Natural killer cell (primary cell): Measurements from ENCODE around the gene MTA2. TPM values are rescaled to one million over a fixed set of nuclear protein-coding genes. Genes with fewer than 3 reads are reported as not detected.

ENCODE experiments used
- ATAC-seq, 3 donors: fragments of 150-1000 bp in 2 of 3; fragments of 200-7000 bp in 1 of 3; cut with Tn5 transposase; 1 replicate in 1 of 3; 2 replicates in 2 of 3; pipeline ENCODE4 v1.10.0; 2021; ENCODE audit warnings: mild to moderate bottlenecking in 2 of 3, moderate library complexity in 2 of 3
- DNase-seq, 2 donors: peaks; one replicate each; pipeline versions ENCODE4 v3.0.0 to v3.0.0-alpha.2; 2013 to 2021; ENCODE audit warnings: mixed read lengths in 1 of 2
- H3K27ac ChIP-seq: one replicate; pipeline ENCODE4 v1.5.1; 2013; ENCODE audit warnings: mild to moderate bottlenecking, low read length
- H3K27me3 ChIP-seq: one replicate; pipeline ENCODE4 v1.6.1; 2013; ENCODE audit warnings: low read length; ENCODE audit not compliant: control insufficient read depth, insufficient read depth
- H3K36me3 ChIP-seq: one replicate; pipeline ENCODE4 v1.6.1; 2013; ENCODE audit warnings: low read length; ENCODE audit not compliant: control insufficient read depth, insufficient read depth
- H3K4me1 ChIP-seq: one replicate; pipeline ENCODE4 v1.6.1; 2013; ENCODE audit warnings: low read length; ENCODE audit not compliant: control insufficient read depth, insufficient read depth
- H3K4me3 ChIP-seq: one replicate; pipeline ENCODE4 v1.5.1; 2013; ENCODE audit warnings: low read length
- H3K9me3 ChIP-seq: one replicate; pipeline ENCODE4 v1.6.1; 2013; ENCODE audit warnings: low read length; ENCODE audit not compliant: control insufficient read depth, insufficient read depth
- H3K27ac Mint-ChIP-seq, 2 donors: one replicate each; pipeline ENCODE4 v1.8.0; 2022; ENCODE audit warnings: mild to moderate bottlenecking in 2 of 2, mixed read lengths in 2 of 2, moderate library complexity in 1 of 2
- H3K27me3 Mint-ChIP-seq, 2 donors: one replicate each; pipeline ENCODE4 v1.8.0; 2022; ENCODE audit warnings: low read depth in 2 of 2, mixed read lengths in 2 of 2
- H3K36me3 Mint-ChIP-seq: one replicate; pipeline ENCODE4 v1.8.0; 2022; ENCODE audit warnings: mixed read lengths
- H3K4me1 Mint-ChIP-seq, 2 donors: one replicate each; pipeline ENCODE4 v1.8.0; 2022; ENCODE audit warnings: mixed read lengths in 2 of 2
- H3K4me3 Mint-ChIP-seq: one replicate; pipeline ENCODE4 v1.8.0; 2022; ENCODE audit warnings: mild to moderate bottlenecking, moderate library complexity, mixed read lengths
- H3K9me3 Mint-ChIP-seq, 2 donors: one replicate each; pipeline ENCODE4 v1.8.0; 2022; ENCODE audit warnings: mixed read lengths in 2 of 2
- WGBS: methylation state at CpG from one replicate; pipeline ENCODE4 v1.1.7; 2013; ENCODE audit warnings: missing lambda C conversion rate; ENCODE audit not compliant: insufficient coverage; 5-methylcytosine and 5-hydroxymethylcytosine counted together
- intact Hi-C: fragments of 100-400 bp; cut with micrococcal nuclease; formaldehyde crosslinking; loops from one replicate; pipeline ENCODE4 v1.14.2; 2022
- total RNA-seq, 4 donors: library from RNA; stranded (reverse); fragments of 120-200 nt in 1 of 4; gene quantifications; one replicate each; pipeline versions ENCODE4 v1.2.3 to v1.2.4, GENCODE V29; 2013 to 2022
- TF ChIP-seq, protein P1 (sequence below): fragments of 200-600 bp; IDR thresholded peaks from one replicate; pipeline ENCODE4 v1.8.0; 2022; ENCODE audit warnings: antibody characterized with exemption

The MTA2 gene
- total RNA-seq, 3 donors from 2014 or later (not counting 1 experiment from before 2014, with no cell fraction given), result 254 to 305 (median 259) TPM

DNA sequence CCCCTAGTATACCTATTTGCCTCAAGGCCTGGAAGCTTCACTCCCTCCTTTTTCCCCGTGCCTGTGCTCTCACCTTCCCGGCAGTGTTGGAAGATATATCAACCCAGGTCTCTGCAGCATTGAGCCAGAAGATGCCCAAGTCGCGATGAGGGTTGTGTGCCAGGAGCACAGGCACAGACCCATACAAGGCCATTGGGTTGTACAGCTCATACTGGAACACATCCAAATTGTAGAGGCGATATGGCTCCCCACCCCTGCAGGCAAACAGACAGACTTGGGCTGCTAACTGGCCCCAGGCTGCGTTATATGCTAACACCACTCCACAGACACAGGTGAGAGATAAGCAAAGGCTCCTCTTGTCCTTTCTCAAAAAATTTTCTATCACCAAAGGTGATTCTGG, 30.8 kb upstream of the MTA2 start:
- Mint-ChIP-seq H3K27ac (peak overlapping the region in 1 of 2 donors; percentile 45), H3K4me1 (peaks cover 10 to 15% of the 10 kb centered on the region in 2 donors), H3K4me3 (no peak overlapping the region), H3K9me3 (no peaks in the 10 kb centered on the region), H3K27me3 (no peaks in the 10 kb centered on the region), H3K36me3 (no peaks in the 10 kb centered on the region)
- TF ChIP-seq, protein P1, sequence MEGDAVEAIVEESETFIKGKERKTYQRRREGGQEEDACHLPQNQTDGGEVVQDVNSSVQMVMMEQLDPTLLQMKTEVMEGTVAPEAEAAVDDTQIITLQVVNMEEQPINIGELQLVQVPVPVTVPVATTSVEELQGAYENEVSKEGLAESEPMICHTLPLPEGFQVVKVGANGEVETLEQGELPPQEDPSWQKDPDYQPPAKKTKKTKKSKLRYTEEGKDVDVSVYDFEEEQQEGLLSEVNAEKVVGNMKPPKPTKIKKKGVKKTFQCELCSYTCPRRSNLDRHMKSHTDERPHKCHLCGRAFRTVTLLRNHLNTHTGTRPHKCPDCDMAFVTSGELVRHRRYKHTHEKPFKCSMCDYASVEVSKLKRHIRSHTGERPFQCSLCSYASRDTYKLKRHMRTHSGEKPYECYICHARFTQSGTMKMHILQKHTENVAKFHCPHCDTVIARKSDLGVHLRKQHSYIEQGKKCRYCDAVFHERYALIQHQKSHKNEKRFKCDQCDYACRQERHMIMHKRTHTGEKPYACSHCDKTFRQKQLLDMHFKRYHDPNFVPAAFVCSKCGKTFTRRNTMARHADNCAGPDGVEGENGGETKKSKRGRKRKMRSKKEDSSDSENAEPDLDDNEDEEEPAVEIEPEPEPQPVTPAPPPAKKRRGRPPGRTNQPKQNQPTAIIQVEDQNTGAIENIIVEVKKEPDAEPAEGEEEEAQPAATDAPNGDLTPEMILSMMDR, result no peak
- Histone ChIP-seq H3K4me1 (peaks cover 9% of the 10 kb centered on the region), H3K27ac (no peak overlapping the region), H3K4me3 (no peak overlapping the region), H3K9me3 (no peaks in the 10 kb centered on the region), H3K36me3 (peaks cover 80% of the 10 kb centered on the region), H3K27me3 (no peaks in the 10 kb centered on the region)
- 99% methylated on average over 6 of the region's 6 CpGs for WGBS
- no peak for DNase-seq
- ATAC-seq, result no peak
- intact Hi-C loops, result no loop called here

DNA sequence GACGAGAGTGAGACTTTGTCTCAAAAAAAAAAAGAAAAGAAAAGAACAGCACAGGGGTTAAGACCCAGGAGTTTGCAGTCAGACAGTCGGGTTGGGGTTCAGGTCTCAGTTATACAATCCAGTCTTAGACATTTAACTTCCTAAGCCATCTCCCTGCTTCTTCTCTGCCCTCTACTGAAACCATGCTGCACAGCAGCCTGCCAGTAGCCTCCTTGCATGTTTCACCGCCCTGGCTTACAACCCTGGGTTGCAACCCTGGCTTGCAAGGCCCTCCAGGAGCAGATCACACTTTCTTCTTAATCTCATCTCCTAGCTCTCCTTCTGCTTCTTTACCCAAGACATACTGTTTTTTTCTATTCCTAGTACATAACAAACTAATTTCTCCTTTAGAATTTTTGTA, 26.0 kb upstream of the MTA2 start:
- ATAC-seq (peak in 2 of 3 donors; percentile 36 to 38), DNase-seq (peak in 1 of 2 donors; percentile 33)
- TF ChIP-seq, protein P1, result no peak
- Mint-ChIP-seq H3K27me3 (no peaks in the 10 kb centered on the region), H3K4me1 (peaks cover 0 to 5% of the 10 kb centered on the region in 2 donors), H3K36me3 (no peaks in the 10 kb centered on the region), H3K27ac (peak overlapping the region in 1 of 2 donors; percentile 10), H3K4me3 (no peak overlapping the region), H3K9me3 (no peaks in the 10 kb centered on the region)
- Histone ChIP-seq H3K36me3 (peaks cover 70% of the 10 kb centered on the region), H3K27me3 (no peaks in the 10 kb centered on the region), H3K4me1 (no peaks in the 10 kb centered on the region), H3K9me3 (no peaks in the 10 kb centered on the region), H3K27ac (no peak overlapping the region), H3K4me3 (no peak overlapping the region)
- intact Hi-C loops, result no loop called here
- WGBS, result 96% methylated on average over 3 of the region's 3 CpGs

DNA sequence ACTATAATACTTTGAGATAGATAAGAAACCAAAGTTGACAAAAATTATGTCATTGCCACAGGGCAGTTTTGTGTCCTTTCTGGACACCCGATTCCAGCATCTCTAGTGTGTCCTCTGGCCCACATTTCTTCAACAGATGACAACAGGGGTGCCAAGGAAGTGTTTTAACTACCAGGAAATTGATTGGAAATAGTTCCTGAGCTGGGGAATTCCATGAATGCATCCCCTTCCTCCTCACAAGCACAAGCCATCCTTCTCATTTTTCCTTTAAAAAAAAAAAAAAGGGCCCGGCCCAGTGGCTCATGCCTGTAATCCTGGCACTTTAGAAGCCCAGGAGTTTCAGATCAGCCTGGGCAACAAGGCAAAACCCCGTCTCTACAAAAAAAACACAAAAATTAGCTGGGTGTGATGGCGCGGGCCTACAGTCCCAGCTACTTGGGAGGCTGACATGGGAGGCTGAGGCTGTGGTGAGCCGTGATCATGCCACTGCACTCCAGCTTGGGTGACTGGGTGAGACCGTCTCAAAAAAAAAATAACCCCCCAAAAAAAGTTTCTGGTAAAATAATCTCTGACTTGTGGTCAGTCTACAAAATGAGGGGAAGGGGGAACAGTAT, 20.9 kb upstream of the MTA2 start:
- DNase-seq, result peak in 1 of 2 donors; percentile 44
- H3K36me3 ChIP-seq, result peaks cover 23% of the 10 kb centered on the region

More for the DNA sequence above, 20.9 kb upstream of the MTA2 start:
- Mint-ChIP-seq H3K4me3 (peak overlapping the region; percentile 92), H3K4me1 (peaks cover 17 to 21% of the 10 kb centered on the region in 2 donors), H3K9me3 (no peaks in the 10 kb centered on the region), H3K27ac (peak overlapping the region; percentile 94 to 98), H3K27me3 (no peaks in the 10 kb centered on the region), H3K36me3 (no peaks in the 10 kb centered on the region)
- Histone ChIP-seq H3K27me3 (no peaks in the 10 kb centered on the region), H3K4me3 (no peak overlapping the region), H3K4me1 (peaks cover 20% of the 10 kb centered on the region), H3K27ac (peak overlapping the region; percentile 97), H3K9me3 (no peaks in the 10 kb centered on the region)
- no peak for ATAC-seq
- TF ChIP-seq, protein P1, result no peak
- intact Hi-C loops, result loop anchor here (2.0 kb wide), 1 partner anchor 24 kb away; the partner anchor contains the start of gene GANAB
- 91% methylated on average over 5 of the region's 7 CpGs for WGBS
